Brain microvascular endothelial cell (primary cell): ENCODE measurements around the gene EFHC1.

ENCODE experiments used
- DNase-seq: peaks from one replicate; pipeline ENCODE4 v3.0.0-alpha.2; 2020
- H3K27ac ChIP-seq: fragments of 250-450 bp; sonication (Bioruptor Pico); 2 replicates; pipeline ENCODE4 v1.5.1; 2020; ENCODE audit warnings: mild to moderate bottlenecking, moderate library complexity
- H3K27me3 ChIP-seq: fragments of 250-450 bp; sonication (Bioruptor Pico); replicated peaks from 2 replicates; pipeline ENCODE4 v1.5.1; 2020; ENCODE audit warnings: mild to moderate bottlenecking
- H3K36me3 ChIP-seq: fragments of 250-450 bp; sonication (Bioruptor Pico); replicated peaks from 2 replicates; pipeline ENCODE4 v1.5.1; 2020; ENCODE audit warnings: mild to moderate bottlenecking
- H3K4me3 ChIP-seq: 2 replicates; pipeline ENCODE4 v1.5.1; 2011; ENCODE audit warnings: low read depth, mild to moderate bottlenecking, control low read depth, low read length, moderate library complexity
- CTCF ChIP-seq: IDR thresholded peaks from 2 replicates; pipeline ENCODE4 v1.5.1; 2011; ENCODE audit warnings: low read depth, mild to moderate bottlenecking, moderate library complexity, low read length, control low read depth, inconsistent platforms; ENCODE audit errors: missing control alignments
- in situ Hi-C: cut with HindIII; loops from 2 replicates; pipeline ENCODE4 v1.10.0; 2017; ENCODE audit warnings: low sequenced_read_pairs, low pct_ligation_motif_present

The EFHC1 gene

GRCh38 chr6:52557389-52558265 lies 137.5 kb downstream of the EFHC1 start:
- no peak overlapping the region for H3K4me3 ChIP-seq
- in situ Hi-C loops: no loop called here
- H3K27me3 ChIP-seq: no peaks in the 10 kb centered on the region
- TF ChIP-seq CTCF: no peak
- peaks cover 2% of the 10 kb centered on the region for H3K36me3 ChIP-seq
- DNase-seq: peak; percentile 44
- peak overlapping the region; percentile 85 for H3K27ac ChIP-seq

- no peak for TF ChIP-seq CTCF
- Histone ChIP-seq H3K27ac (peak overlapping the region; percentile 85), H3K27me3 (no peaks in the 10 kb centered on the region), H3K36me3 (peaks cover 2% of the 10 kb centered on the region), H3K4me3 (no peak overlapping the region)
- no peak for DNase-seq
- in situ Hi-C loops: no loop called here
Observed at GRCh38 chr6:52558266-52559000, 138.3 kb downstream of the EFHC1 start.

- in situ Hi-C loops: no loop called here
Observed at GRCh38 chr6:52560462-52560861, 140.3 kb downstream of the EFHC1 start.

GRCh38 chr6:52562911-52563310 lies 142.8 kb downstream of the EFHC1 start:
- DNase-seq: peak; percentile 56
- Histone ChIP-seq H3K27me3 (no peaks in the 10 kb centered on the region), H3K36me3 (peaks cover 12% of the 10 kb centered on the region), H3K27ac (peak overlapping the region; percentile 71), H3K4me3 (no peak overlapping the region)
- in situ Hi-C loops: no loop called here
- TF ChIP-seq CTCF: no peak

More at GRCh38 chr6:52560462-52560861, 140.3 kb downstream of the EFHC1 start:
- no peak overlapping the region for H3K4me3 ChIP-seq
- no peaks in the 10 kb centered on the region for H3K27me3 ChIP-seq
- peaks cover 8% of the 10 kb centered on the region for H3K36me3 ChIP-seq
- no peak for TF ChIP-seq CTCF
- DNase-seq: peak; percentile 71
- H3K27ac ChIP-seq: peak overlapping the region; percentile 85

- H3K27me3 ChIP-seq: no peaks in the 10 kb centered on the region
- no peak overlapping the region for H3K4me3 ChIP-seq
- H3K36me3 ChIP-seq: peaks cover 16% of the 10 kb centered on the region
- TF ChIP-seq CTCF: no peak
- in situ Hi-C loops: no loop called here
- peak overlapping the region; percentile 98 for H3K27ac ChIP-seq
- no peak for DNase-seq
Observed at GRCh38 chr6:52564856-52565255, 144.7 kb downstream of the EFHC1 start.
